Suprapubic skin (tissue), 4 donors: ENCODE results near the gene USH1C. TPM values are rescaled to one million over a fixed set of nuclear protein-coding genes. Genes with fewer than 3 reads are reported as not detected.

Experiments
- DNase-seq, 2 donors: peaks; one replicate each; pipeline ENCODE4 v3.0.0-alpha.2; 2019; ENCODE audit warnings: low spot score in 2 of 2
- H3K27ac ChIP-seq: fragments of 200-600 bp; sonication (generic); one replicate; pipeline ENCODE4 v1.5.1; 2019
- H3K27me3 ChIP-seq: fragments of 200-600 bp; sonication (generic); one replicate; pipeline ENCODE4 v1.5.1; 2019
- H3K36me3 ChIP-seq: fragments of 200-600 bp; sonication (generic); one replicate; pipeline ENCODE4 v1.5.1; 2019
- H3K4me1 ChIP-seq: fragments of 200-600 bp; sonication (generic); one replicate; pipeline ENCODE4 v1.5.1; 2019
- H3K4me3 ChIP-seq: fragments of 200-600 bp; sonication (generic); one replicate; pipeline ENCODE4 v1.5.1; 2019; ENCODE audit warnings: mild to moderate bottlenecking
- H3K9me3 ChIP-seq: fragments of 200-600 bp; sonication (generic); one replicate; pipeline ENCODE4 v1.5.1; 2019
- EP300 ChIP-seq: sonication (generic); formaldehyde crosslinking; IDR thresholded peaks from one replicate; pipeline ENCODE4 v1.6.1; 2017; ENCODE audit warnings: antibody characterized with exemption
- POLR2A ChIP-seq, 2 donors: fragments of 450-650 bp; IDR thresholded peaks; one replicate each; pipeline ENCODE4 v1.6.1; 2017; ENCODE audit warnings: antibody characterized with exemption in 2 of 2, mild to moderate bottlenecking in 2 of 2, moderate library complexity in 2 of 2
- POLR2AphosphoS5 ChIP-seq, 3 donors: sonication (generic); formaldehyde crosslinking; IDR thresholded peaks; one replicate each; pipeline ENCODE4 v1.6.1; 2017; ENCODE audit warnings: antibody characterized with exemption in 3 of 3
- WGBS: methylation state at CpG from one replicate; pipeline ENCODE4 v1.1.5; 2018; 5-methylcytosine and 5-hydroxymethylcytosine counted together
- total RNA-seq, 4 donors: library from RNA; depleted of rRNA; stranded (reverse); fragments of >200 nt; gene quantifications; one replicate each; pipeline ENCODE4 v1.1.0, GENCODE V29; 2016
- TF ChIP-seq, protein P1 (sequence below), 2 donors: fragments of 200-600 bp in 1 of 2; fragments of 450-650 bp in 1 of 2; sonication (generic) in 1 of 2; IDR thresholded peaks; one replicate each; pipeline ENCODE4 v1.5.1; 2016 to 2019; ENCODE audit warnings: antibody characterized with exemption in 2 of 2, mild to moderate bottlenecking in 1 of 2, moderate library complexity in 1 of 2

USH1C gene
- total RNA-seq, 4 donors from 2014 or later: not detected

DNA sequence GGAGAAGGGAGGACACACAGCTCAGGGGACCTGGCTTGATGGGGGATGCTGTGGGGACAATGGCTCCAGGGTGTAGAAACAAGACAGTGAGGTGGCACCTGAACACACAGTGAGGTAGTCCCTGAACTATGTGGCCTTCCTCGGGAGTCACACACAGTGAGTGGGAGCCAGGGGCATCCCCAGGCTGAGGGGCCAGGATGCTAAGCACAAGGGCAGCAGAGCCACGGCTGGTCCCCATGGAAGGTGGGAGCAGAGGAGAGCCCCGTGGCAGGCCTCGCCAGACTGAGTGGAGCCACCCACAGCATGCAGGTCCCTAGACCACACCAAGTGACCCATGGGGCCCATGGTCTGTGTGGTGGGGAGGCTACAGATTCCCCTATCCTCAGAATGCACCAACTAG lies 41.6 kb downstream of the USH1C start:
- TF ChIP-seq POLR2A (IDR thresholded peaks at IDR 0.05) (no peak), POLR2AphosphoS5 (IDR thresholded peaks at IDR 0.05) (no peak), EP300 (no peak)
- TF ChIP-seq, protein P1, sequence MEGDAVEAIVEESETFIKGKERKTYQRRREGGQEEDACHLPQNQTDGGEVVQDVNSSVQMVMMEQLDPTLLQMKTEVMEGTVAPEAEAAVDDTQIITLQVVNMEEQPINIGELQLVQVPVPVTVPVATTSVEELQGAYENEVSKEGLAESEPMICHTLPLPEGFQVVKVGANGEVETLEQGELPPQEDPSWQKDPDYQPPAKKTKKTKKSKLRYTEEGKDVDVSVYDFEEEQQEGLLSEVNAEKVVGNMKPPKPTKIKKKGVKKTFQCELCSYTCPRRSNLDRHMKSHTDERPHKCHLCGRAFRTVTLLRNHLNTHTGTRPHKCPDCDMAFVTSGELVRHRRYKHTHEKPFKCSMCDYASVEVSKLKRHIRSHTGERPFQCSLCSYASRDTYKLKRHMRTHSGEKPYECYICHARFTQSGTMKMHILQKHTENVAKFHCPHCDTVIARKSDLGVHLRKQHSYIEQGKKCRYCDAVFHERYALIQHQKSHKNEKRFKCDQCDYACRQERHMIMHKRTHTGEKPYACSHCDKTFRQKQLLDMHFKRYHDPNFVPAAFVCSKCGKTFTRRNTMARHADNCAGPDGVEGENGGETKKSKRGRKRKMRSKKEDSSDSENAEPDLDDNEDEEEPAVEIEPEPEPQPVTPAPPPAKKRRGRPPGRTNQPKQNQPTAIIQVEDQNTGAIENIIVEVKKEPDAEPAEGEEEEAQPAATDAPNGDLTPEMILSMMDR (IDR thresholded peaks at IDR 0.05): no peak
- no peak for DNase-seq
- WGBS: 80% methylated on average over 2 of the region's 4 CpGs
- Histone ChIP-seq H3K4me3 (no peak overlapping the region), H3K4me1 (no peaks in the 10 kb centered on the region), H3K9me3 (no peaks in the 10 kb centered on the region), H3K27ac (no peak overlapping the region), H3K27me3 (no peaks in the 10 kb centered on the region), H3K36me3 (no peaks in the 10 kb centered on the region)

DNA sequence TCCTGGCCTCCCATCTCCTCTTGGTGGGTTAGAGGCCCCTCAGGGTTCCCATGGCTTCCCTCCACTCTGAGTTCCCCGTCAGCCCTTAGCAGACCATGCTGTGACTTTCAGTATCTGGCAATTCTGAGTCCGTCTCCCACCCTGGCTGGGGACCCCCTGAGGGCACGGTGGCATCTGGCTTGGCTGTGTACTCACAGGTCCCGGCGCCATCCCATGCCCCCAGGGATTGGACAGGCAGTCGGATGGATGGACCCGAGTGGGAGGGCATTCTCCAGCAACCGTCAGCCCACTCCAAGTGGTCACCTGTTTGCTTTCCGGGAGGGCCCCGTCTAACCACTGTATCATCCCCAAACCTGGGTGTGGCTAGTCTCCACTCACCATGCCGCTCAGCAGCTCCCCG lies 43.5 kb downstream of the USH1C start:
- no peaks in the 10 kb centered on the region for H3K9me3 ChIP-seq

DNA sequence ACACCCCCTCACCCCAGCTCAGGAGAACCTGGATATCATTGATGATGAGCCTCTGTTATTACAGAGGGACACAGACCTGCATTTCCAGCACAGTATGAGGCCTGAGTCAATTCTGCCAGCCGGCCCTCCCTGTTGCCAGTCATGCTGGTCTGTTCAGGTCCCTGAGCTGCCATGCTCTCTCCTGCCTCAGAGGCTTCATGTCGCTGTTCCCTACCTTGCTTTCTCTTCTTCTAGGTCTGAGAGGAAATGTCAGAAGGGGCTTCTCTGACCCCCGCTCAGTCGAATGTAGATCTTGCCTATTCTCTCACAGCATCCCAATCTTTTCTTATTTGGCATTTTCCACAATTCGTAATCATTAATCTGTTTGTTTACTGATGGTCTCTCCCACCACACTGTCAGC lies 45.7 kb downstream of the USH1C start:
- Histone ChIP-seq H3K36me3 (no peaks in the 10 kb centered on the region), H3K4me3 (no peak overlapping the region), H3K4me1 (no peaks in the 10 kb centered on the region), H3K27ac (no peak overlapping the region), H3K27me3 (peaks cover 3% of the 10 kb centered on the region), H3K9me3 (no peaks in the 10 kb centered on the region)
- WGBS: 78% methylated on average over 5 of the region's 5 CpGs
- TF ChIP-seq EP300 (no peak), POLR2AphosphoS5 (IDR thresholded peaks at IDR 0.05) (no peak), POLR2A (IDR thresholded peaks at IDR 0.05) (no peak)
- TF ChIP-seq, protein P1 (IDR thresholded peaks at IDR 0.05): no peak
- DNase-seq: no peak

More for the DNA sequence above, 43.5 kb downstream of the USH1C start:
- no peak for TF ChIP-seq EP300
- TF ChIP-seq POLR2A (IDR thresholded peaks at IDR 0.05): no peak
- TF ChIP-seq, protein P1 (IDR thresholded peaks at IDR 0.05): no peak
- no peak for TF ChIP-seq POLR2AphosphoS5 (IDR thresholded peaks at IDR 0.05)
- Histone ChIP-seq H3K36me3 (no peaks in the 10 kb centered on the region), H3K4me3 (no peak overlapping the region), H3K27me3 (no peaks in the 10 kb centered on the region), H3K27ac (no peak overlapping the region), H3K4me1 (no peaks in the 10 kb centered on the region)
- DNase-seq: no peak
- 91% methylated on average over 7 of the region's 12 CpGs for WGBS

DNA sequence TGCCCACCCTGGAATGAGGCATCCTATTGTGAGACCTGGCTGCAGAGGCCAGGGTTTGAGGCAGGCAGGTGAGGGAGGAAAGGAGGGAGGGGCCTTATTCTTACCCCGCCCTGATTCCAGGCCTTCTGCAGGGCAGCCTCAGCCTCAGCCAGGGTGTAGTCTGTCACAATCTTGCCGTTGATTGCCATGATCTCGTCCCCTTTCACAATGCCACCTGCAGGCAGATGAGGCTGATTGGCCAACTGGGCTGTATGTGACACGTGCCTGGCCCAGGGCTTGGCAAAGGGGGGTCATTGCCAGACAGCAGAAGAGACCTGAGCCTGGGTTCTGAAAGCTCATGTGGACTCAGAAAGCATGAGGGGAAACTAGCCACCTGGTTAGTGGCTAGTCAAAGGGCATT lies 46.2 kb downstream of the USH1C start:
- Histone ChIP-seq H3K9me3 (no peaks in the 10 kb centered on the region), H3K27ac (no peak overlapping the region), H3K36me3 (no peaks in the 10 kb centered on the region), H3K4me1 (no peaks in the 10 kb centered on the region), H3K4me3 (no peak overlapping the region), H3K27me3 (peaks cover 5% of the 10 kb centered on the region)
- 37% methylated on average over 4 of the region's 4 CpGs for WGBS
- TF ChIP-seq, protein P1 (IDR thresholded peaks at IDR 0.05): no peak
- TF ChIP-seq EP300 (no peak), POLR2A (IDR thresholded peaks at IDR 0.05) (no peak), POLR2AphosphoS5 (IDR thresholded peaks at IDR 0.05) (no peak)
- DNase-seq: no peak

DNA sequence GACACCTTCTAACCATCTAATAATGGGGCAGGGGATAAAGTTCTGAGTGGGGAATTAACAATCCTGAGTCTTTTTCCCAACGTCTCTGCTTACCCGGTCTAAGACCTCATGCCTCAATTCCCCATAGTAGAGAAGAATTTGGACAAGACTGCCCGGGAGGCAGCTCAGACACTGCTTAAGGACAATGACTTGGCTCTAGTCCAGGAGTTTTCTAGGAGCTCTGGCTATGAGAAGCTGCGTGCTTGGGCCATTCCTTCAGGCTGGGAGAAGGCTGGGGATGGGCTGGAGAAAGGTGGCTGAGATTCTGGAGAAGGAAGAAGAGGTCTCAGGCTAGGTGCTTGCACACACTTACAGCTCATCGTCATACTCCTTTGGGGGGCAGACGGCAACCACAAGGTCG lies 47.8 kb downstream of the USH1C start:
- Histone ChIP-seq H3K4me3 (no peak overlapping the region), H3K36me3 (no peaks in the 10 kb centered on the region), H3K27me3 (peaks cover 6% of the 10 kb centered on the region), H3K4me1 (no peaks in the 10 kb centered on the region), H3K9me3 (no peaks in the 10 kb centered on the region), H3K27ac (no peak overlapping the region)
- WGBS: 70% methylated on average over 7 of the region's 7 CpGs
- TF ChIP-seq, protein P1 (IDR thresholded peaks at IDR 0.05): no peak
- TF ChIP-seq POLR2AphosphoS5 (IDR thresholded peaks at IDR 0.05): no peak
- no peak for TF ChIP-seq EP300
- no peak for TF ChIP-seq POLR2A (IDR thresholded peaks at IDR 0.05)
- no peak for DNase-seq
